ENCODE data around the gene LRRC4C. TPM values are rescaled to one million over a fixed set of nuclear protein-coding genes. Genes with fewer than 3 reads are reported as not detected.

The LRRC4C gene
- total RNA-seq, 2 donors from 2014 or later, result 0.84 to 0.95 TPM

DNA sequence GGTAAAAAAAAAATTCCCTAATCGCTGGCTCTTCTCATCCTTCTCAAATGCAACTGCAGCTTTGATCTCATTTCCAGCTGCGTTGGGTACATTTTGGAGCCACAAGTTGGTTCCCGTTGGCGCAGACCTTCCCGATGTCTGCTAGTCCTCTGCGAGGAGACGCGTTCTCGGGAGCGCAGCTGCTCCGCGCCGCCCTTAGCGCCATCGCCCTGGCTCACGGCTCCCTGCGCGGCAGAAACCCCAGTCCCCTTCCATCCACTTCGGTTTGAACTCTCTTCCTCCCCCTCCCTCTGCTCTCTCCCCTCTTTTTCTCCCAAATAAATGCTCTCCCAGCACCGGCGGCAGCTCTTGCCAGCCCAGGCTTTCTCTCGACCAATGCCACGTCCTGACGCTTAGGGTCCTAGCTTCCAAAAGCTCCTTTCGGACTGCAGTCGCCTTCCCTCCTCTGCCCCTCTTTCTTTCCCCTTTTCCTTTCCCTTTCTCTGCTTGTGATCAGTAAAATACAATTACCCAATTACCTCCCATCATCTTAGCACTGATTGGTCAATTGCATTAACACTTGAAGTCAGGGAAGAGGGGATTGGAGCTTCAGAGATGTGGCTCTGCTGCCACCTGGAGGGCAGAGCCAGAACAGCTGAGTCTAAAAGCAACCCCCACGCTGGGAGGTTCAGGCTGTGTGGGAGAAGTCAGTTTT lies 1165.7 kb downstream of the LRRC4C start:
- peak; percentile 97 for TF ChIP-seq CTCF (conservative IDR thresholded peaks at IDR 0.05)
- Mint-ChIP-seq H3K4me1 (peaks cover 4% of the 10 kb centered on the region), H3K9me3 (no peaks in the 10 kb centered on the region), H3K36me3 (ENCODE audit: low read depth) (no peaks in the 10 kb centered on the region), H3K4me3 (peak overlapping the region; percentile 74), H3K27me3 (ENCODE audit: insufficient read depth) (peaks cover 51% of the 10 kb centered on the region), H3K27ac (peak overlapping the region; percentile 49)
- H3K36me3 ChIP-seq (ENCODE audit: control insufficient read depth, insufficient read depth, low read length), result no peaks in the 10 kb centered on the region
- peak overlapping the region; percentile 84 for H3K27ac ChIP-seq (ENCODE audit: low read depth, low read length)
- H3K27me3 ChIP-seq (ENCODE audit: control insufficient read depth, insufficient read depth, low read length, poor library complexity, severe bottlenecking), result peaks cover 30% of the 10 kb centered on the region
- WGBS, 2 experiments (ENCODE audit: insufficient coverage in 1 of 2, insufficient read length in 1 of 2), result 0% methylated on average over 14 to 27 of the region's 27 CpGs
- H3K4me1 ChIP-seq (ENCODE audit: control insufficient read depth, insufficient read depth, low read length), result no peaks in the 10 kb centered on the region
- H3K9ac ChIP-seq (ENCODE audit: extremely low read depth, low read length, poor library complexity, severe bottlenecking), result peak overlapping the region; percentile 43
- peak; percentile 91 for DNase-seq
- no peaks in the 10 kb centered on the region for H3K9me3 ChIP-seq (ENCODE audit: control insufficient read depth, low read length)
- H3K4me3 ChIP-seq (ENCODE audit: low read length), result peak overlapping the region; percentile 87

DNA sequence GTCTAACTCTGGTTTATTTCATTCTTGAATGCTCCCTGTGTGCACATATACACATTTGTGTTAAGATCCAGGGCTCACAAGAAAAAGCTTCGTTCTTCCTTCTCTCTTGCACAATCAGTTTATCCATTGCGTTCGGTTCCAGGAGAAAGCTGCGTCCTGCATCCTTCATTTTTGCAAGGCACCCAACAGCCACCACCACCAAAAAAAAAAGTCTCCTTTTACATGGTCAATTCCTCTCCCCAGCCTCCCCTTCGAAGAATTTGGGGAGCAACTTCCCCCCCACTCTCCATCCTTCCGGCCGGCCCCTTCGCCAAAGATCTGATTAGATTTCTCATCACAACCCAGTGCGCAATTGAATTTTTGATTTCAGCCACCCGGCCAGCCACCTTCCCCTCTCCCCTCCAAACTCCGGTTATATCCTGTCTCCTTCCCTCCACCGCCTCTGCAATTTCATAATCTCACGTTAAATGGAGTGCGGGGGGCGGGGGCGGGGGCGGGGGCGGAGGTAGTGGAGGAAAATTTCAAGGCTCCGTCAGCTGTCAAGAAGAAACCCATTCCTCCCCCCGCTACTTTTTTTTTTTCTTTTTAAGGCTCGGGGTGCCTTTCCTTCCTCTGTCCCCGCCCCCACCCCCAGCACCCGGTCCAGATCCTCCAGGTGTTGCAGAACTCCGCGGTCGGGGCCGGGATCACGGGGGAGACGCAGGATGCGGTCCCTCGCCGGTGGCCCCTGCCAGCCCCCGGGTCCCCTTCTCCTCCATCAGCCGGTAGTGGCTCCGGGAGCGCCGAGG lies 1166.5 kb downstream of the LRRC4C start:
- peaks cover 54% of the 10 kb centered on the region for H3K27me3 Mint-ChIP-seq (ENCODE audit: insufficient read depth)
- H3K4me3 Mint-ChIP-seq, result peak overlapping the region; percentile 74
- Histone ChIP-seq H3K27ac (ENCODE audit: low read depth, low read length) (no peak overlapping the region), H3K4me3 (ENCODE audit: low read length) (peak overlapping the region; percentile 87), H3K9ac (ENCODE audit: extremely low read depth, low read length, poor library complexity, severe bottlenecking) (peak overlapping the region; percentile 43), H3K4me1 (ENCODE audit: control insufficient read depth, insufficient read depth, low read length) (no peaks in the 10 kb centered on the region), H3K36me3 (ENCODE audit: control insufficient read depth, insufficient read depth, low read length) (no peaks in the 10 kb centered on the region), H3K27me3 (ENCODE audit: control insufficient read depth, insufficient read depth, low read length, poor library complexity, severe bottlenecking) (peaks cover 30% of the 10 kb centered on the region), H3K9me3 (ENCODE audit: control insufficient read depth, low read length) (no peaks in the 10 kb centered on the region)
- TF ChIP-seq CTCF (conservative IDR thresholded peaks at IDR 0.05), result no peak
- WGBS, 2 experiments (ENCODE audit: insufficient coverage in 1 of 2, insufficient read length in 1 of 2), result 0 to 2% methylated on average over 2 to 26 of the region's 37 CpGs
- DNase-seq, result no peak
- no peaks in the 10 kb centered on the region for H3K9me3 Mint-ChIP-seq
- peaks cover 4% of the 10 kb centered on the region for H3K4me1 Mint-ChIP-seq
- no peak overlapping the region for H3K27ac Mint-ChIP-seq
- no peaks in the 10 kb centered on the region for H3K36me3 Mint-ChIP-seq (ENCODE audit: low read depth)

DNA sequence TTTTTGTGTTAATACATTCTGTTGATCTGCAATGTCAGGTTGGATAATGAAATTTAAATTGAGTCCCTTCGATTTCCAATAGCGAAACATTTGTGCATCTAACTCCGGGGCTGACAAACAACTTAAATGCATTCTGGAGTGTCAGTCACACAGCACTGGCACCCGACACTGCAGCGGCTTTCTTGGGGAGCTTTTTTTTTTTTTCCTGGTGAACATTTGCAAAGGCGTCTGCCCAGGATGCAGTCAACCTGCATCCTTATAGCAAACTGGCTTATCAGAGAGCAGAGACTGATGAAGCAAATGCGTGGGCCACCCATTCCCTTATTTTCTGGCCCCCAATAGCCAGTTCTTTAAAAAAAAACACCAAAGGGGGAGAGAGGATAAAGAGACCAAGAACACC lies 1167.7 kb downstream of the LRRC4C start:
- Histone ChIP-seq H3K9ac (ENCODE audit: extremely low read depth, low read length, poor library complexity, severe bottlenecking) (no peak overlapping the region), H3K4me3 (ENCODE audit: low read length) (no peak overlapping the region), H3K27me3 (ENCODE audit: control insufficient read depth, insufficient read depth, low read length, poor library complexity, severe bottlenecking) (peaks cover 30% of the 10 kb centered on the region), H3K4me1 (ENCODE audit: control insufficient read depth, insufficient read depth, low read length) (no peaks in the 10 kb centered on the region), H3K9me3 (ENCODE audit: control insufficient read depth, low read length) (no peaks in the 10 kb centered on the region), H3K27ac (ENCODE audit: low read depth, low read length) (no peak overlapping the region), H3K36me3 (ENCODE audit: control insufficient read depth, insufficient read depth, low read length) (no peaks in the 10 kb centered on the region)
- peaks cover 64% of the 10 kb centered on the region for H3K27me3 Mint-ChIP-seq (ENCODE audit: insufficient read depth)
- no peaks in the 10 kb centered on the region for H3K36me3 Mint-ChIP-seq (ENCODE audit: low read depth)
- 73 to 83% methylated on average over 5 to 7 of the region's 7 CpGs for WGBS, 2 experiments (ENCODE audit: insufficient coverage in 1 of 2, insufficient read length in 1 of 2)
- H3K4me3 Mint-ChIP-seq, result peak overlapping the region; percentile 74
- no peak for DNase-seq
- H3K27ac Mint-ChIP-seq, result no peak overlapping the region
- no peak for TF ChIP-seq CTCF (conservative IDR thresholded peaks at IDR 0.05)
- no peaks in the 10 kb centered on the region for H3K9me3 Mint-ChIP-seq
- peaks cover 4% of the 10 kb centered on the region for H3K4me1 Mint-ChIP-seq

Measured in endodermal cell (in vitro differentiated cells).